ENCODE data around the gene SLC38A7.
A peak's percentile ranks its signal among the peaks of the same experiment; 100 is the strongest.
"Not testable (repeated sequence)": the region's sequence is repeated elsewhere in the genome, so short reads cannot be mapped to it uniquely, and the experiment has no call there.

SLC38A7 gene, protein sequence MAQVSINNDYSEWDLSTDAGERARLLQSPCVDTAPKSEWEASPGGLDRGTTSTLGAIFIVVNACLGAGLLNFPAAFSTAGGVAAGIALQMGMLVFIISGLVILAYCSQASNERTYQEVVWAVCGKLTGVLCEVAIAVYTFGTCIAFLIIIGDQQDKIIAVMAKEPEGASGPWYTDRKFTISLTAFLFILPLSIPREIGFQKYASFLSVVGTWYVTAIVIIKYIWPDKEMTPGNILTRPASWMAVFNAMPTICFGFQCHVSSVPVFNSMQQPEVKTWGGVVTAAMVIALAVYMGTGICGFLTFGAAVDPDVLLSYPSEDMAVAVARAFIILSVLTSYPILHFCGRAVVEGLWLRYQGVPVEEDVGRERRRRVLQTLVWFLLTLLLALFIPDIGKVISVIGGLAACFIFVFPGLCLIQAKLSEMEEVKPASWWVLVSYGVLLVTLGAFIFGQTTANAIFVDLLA

DNA sequence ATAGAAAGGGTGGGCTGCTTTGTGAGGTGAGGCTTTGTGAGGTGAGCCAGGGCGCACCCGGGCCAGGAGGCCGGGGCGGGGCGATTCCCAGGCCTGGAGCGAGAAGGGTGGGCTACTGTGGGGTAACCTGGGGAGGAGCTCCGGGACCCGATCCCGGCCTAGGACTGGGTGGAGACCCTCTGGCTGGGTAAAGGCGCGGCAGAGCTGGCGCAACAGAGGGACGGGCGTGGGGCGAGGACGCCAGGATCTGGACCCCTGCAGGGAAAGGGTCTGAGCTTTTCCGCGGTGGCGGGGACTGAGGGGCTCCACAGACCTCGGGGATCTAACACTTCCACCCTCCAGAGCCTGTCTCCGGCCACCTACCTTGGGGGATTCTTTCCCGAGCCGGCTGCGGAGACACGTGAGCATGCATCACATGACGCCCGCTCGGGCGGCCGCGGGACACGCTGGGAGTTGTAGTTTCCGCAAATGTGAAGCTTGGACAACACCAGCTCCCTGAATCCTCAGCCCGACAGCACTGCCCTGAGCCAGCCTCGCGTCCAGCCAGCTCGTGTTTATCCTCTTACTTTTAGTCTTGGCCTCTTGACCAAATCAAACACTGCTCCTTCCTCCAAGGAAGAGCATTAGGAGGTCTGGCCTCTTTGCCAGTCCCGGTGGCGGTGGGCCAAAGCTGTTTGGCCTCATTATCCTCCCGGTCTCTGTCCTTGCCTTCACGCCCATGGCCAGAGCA lies at the start of gene SLC38A7:
SLC38A7 (minus strand) TSS at position 417 of the 730 bp plus-strand sequence. CDS start 4,644 bp downstream, outside the sequence.
- peak; percentile 76 for DNase-seq

DNA sequence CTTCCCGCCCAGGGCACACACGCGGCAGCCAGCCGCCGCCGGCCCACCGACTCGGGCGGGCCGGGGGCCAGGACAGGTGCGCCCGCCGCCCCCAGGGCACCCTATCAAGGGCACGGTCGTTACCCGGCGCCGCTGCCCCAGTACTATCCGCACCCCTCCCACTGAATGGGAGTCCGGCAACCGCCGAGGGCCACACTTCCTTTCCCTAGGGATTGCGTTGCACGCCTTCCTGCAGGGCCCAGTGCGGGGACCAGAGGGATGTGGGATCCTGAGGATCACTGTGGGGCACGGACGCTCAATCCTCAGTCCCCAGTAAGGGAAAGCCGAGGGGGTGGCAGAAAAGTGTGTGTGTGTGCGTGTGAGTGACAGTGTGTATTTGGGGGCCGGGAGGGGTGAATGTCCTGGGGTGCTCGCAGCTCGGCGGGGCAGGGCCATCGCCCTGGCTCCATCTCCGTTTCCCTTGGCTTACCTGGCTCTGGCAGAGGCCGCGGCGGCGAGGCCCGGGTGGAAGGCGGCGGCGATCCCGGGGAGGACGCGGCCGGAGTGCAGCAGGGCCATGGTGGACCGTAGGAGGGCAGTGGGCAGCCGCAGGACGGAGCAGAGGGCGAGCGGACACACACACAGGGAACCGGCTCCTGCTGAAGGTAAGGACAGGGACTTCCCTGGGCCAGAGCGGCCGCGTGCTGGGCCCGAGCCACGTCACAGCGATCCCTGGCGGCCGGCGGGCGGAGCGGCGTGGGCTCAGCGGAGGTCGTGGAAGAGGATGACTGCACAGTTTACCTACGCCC lies 49.3 kb upstream of the SLC38A7 start, which contains the start of gene GOT2:
GOT2 (minus strand) TSS at position 646 of the 788 bp plus-strand sequence; CDS start at position 558, 88 bp downstream.
- peak; percentile 83 for DNase-seq

DNA sequence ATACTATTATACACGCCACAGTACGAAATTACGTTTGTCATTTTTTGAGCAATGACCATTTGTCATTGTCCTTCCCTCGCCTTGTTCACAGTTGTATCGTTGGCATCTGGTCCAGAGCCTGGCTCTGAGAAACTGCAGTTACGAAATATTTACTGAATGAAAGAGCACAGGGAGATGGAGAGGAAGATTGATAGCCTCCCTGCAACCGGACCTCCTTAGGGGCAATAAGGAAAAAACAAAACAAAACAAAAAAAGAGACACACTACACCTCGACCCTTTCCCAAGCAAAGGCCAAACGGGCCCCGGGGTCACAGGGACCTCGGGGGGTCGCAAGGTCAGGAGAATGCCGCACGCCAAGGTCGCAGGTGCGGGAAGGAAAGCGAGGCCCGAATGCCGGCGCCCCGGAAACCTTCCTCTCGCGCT lies 48.7 kb upstream of the SLC38A7 start:
- DNase-seq, result no peak

DNA sequence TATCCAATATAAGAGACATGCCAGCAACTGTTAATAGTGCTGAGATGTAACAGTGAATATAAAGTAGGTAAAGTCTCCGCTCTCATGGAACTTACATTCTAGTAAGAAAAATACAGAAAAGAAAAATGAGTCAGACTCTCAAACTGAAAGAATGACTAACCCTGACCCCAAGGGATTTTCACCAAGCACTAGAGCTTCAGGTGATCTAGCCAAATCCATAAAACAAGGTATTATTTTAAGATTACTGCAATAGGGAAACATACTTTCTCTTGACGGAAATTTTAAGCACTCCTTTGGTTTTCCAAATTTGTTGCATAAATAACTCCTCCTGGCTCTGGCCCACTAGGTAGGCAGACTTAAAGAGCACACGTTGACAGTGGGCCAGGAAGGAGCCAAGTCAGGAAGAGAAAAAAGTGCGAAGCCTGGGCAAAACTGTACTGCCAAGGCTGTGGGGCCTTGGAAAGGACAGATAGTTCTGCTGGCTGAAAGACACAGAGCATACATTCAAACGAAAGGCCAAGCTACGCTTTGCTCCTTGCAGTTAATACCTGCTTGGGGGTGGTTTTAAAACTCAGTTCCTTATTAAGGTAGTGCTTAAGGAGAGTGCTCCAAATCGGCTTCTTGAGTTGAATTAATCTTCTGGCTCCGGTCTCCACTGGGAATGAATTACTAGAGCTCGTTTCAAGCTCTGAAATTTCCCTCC lies 48.1 kb upstream of the SLC38A7 start:
- no peak for DNase-seq

DNA sequence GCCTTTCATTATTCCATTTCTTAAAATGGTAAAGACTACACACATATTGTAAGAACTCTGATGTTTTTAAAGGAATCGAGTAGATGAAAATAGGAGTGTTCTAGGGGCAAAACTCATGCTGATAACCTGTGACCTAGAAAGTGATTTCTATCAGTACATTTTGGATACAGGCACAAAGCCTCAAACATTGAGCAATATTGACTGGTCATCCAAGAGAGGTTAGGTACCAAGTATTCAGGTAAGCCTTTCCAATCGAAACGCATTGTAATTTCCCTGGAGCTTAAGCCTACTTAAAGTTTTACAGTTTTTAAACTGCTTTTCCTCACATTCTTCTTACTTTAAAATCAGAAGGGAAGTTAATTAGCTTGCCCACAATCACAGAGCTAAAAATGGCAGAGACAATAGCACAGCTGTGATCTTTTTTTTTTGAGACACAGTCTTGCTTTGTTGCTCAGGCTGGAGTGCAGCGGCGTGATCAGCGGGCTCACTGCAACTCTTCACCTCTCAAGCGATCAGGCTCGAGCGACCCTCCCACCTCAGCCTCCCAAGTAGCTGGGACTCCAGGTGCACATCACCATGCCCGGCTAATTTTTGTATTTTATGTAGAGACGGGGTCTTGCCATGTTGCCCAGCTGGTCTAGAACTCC lies 46.3 kb upstream of the SLC38A7 start:
- DNase-seq, result no peak

GRCh38 chr16:58727796-58728568 lies 43.4 kb upstream of the SLC38A7 start:
- DNase-seq, result no peak

GRCh38 chr16:58727028-58727781 lies 42.6 kb upstream of the SLC38A7 start:
- DNase-seq, result no peak

DNA sequence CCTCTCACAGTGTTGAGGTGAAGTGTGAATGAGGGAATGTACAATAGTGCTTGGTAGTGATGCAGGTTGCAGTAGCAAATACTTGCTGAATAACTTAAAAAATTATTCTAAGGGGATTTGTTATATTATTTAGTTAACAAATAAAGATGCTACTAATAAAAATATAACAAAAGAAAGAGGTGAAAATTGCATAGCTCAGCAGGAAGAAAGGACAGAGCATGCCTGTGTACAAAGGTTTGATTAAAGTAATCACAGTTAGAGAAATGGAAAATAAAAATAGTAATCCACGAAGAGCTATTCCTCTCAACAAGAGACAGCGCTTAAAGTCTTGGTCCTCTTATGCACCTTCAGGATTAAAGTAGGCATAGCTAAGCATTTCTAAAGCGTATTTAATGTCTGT lies 38.5 kb upstream of the SLC38A7 start:
- DNase-seq, result no peak

GRCh38 chr16:58717994-58718393 lies 33.4 kb upstream of the SLC38A7 start:
- DNase-seq, result no peak

DNA sequence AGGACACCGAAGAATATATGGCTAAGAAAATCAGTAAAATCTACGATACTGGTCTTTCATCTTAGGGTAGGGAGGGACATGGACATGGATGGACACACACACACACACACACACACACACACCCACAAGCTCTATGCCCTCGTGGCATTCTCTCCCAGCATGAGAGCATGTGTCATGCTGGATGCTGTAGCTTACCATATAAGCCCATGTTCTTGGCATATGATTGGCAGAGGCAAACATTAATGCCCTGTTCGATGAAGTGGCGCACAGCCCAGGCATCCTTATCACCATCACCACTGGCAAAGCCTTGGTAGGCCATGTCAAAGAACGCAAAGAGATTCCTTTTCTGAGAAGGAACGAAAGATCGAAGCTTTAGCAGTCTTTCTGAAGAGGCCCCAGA lies 31.9 kb upstream of the SLC38A7 start:
- no peak for DNase-seq

DNA sequence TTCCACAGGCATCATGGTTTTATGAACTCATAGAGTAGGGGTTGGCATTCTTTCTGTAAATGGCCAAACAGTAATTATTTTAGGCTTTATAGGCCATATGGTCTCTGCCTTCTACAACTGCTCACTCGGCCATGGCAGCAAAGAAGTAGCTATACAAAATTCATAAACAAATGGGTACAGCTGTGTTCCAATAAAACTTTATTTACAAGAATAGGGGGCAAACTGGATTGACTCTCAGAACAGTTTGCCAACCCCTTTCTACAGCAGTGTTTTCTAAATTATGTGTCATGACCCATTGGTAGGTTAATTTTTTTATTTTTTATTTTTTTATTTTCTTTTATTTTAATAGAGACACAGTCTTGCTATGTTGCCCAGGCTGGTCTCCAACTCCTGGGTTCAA lies 29.2 kb upstream of the SLC38A7 start:
- no peak for DNase-seq

DNA sequence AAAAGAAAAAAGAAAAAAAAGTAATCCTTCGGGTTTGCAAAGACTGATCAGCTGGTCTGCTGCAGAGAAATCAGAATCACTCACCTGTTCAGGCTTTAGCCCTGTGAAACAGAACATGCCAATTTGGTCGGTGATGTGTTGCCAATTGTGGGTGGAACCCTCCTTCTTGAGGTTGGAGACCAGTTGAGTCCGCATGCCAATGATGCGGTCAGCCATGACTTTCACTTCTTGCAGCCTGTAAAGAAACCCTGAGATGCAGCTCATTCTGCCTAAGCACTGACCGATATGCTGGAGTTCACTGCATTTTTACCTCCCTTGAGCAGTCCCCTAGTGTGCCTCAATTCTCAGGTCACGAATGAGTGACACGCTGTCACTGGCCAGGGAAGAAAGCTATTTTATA lies 24.8 kb upstream of the SLC38A7 start:
- DNase-seq, result no peak

DNA sequence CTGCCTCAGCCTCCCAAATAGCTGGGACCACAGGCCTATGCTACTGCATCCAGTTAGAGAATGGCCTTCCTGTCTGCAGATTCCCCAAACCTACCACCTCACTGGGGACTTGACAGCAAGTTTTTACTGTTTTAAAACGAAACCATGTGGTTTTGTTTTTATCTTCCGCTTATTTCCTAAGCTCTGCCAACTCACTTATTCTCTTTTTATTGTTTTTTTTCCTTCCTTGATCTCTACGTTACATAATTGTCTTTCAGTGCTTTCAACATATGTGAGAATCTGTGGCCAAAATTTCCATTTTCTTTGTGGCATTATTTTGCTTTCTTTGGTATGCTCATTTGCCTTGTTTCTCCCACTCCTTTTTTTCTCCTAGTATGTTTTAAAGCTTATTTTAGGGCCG lies 14.6 kb upstream of the SLC38A7 start:
- DNase-seq, result no peak

- no peak for DNase-seq
Observed at GRCh38 chr16:58695368-58695767, 10.8 kb upstream of the SLC38A7 start.

DNA sequence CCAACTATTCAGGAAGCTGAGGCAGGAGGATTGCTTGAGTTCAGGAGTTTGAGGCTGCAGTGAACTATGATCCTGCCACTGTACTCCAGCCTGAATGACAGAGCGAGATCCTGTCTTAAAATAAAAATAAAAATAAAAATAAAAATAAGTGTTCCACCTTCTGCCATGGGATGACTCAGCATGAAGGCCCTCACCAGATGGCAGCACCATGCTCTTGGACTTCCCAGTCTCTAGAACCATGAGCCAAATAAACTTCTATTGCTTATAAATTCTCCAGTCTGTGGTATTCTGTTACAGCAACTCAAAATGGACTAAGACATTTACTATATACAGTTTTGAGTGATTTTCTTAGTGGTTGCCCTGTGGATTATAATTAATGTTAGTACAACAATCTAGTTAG lies 7.9 kb upstream of the SLC38A7 start:
- no peak for DNase-seq

DNA sequence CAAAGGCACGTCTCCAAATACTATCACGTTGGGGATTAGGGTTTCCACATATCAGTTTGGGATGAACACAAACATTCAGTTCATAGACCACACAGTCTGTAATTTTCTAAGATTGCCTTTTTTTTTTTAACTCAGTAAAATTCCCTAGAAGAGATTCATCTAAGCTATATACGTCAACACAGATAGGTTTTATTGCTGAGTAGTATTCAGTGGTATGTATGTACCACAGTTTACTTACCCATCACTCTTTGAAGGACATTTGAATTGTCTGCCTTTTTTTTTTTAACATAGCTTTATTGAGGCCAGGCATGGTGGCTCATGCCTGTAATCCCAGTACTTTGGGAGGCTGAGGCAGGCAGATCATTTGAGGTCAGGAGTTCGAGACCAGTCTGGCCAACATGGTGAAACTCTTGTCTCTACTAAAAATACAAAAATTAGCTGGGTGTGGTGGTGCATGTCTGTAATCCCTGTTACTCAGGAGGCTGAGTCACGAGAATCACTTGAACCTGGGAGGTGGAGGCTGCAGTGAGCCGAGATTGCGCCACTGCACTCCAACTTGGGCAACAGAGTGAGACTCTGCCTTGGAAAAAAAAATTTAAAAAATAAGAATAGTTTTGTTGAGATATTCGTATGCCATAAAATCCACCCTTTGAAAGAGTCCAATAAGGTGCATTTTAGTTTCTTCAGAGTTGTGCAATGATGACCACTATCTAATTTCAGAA lies 2.6 kb upstream of the SLC38A7 start:
- DNase-seq, result not testable (repeated sequence)

GRCh38 chr16:58685084-58685449 lies 497 bp upstream of the SLC38A7 start:
- DNase-seq, result no peak

DNA sequence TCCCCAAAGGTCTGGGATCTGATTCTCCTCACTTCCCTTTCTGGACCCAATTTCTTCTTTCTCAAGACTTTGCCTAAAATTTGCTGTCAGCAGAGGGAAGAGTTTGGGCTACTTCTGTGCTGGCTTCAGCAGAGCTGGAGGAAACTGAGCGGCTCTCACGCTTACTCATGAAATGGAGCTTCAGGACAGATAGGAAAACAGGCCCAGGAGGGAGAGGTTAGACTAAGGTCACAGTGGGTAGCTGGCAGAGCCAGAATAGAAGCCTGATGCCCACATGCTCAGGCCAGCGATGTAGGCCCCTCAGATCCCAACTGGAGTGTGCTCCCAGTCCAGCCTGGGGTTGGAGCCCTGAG lies 593 bp downstream of the SLC38A7 start:
- no peak for DNase-seq

- no peak for DNase-seq
Observed at GRCh38 chr16:58679763-58680162, 4.8 kb downstream of the SLC38A7 start.

- DNase-seq, result no peak
Observed at GRCh38 chr16:58678716-58679115, 5.9 kb downstream of the SLC38A7 start.
